Right cardiac atrium (tissue), 5 donors: Measurements from ENCODE around the gene ETS2. TPM values are rescaled to one million over a fixed set of nuclear protein-coding genes. Genes with fewer than 3 reads are reported as not detected.

ENCODE experiments used
- ATAC-seq, 2 donors: fragments of 200-7000 bp; cut with Tn5 transposase; one replicate each; pipeline versions ENCODE4 v1.8.0 to v1.9.1; 2020; ENCODE audit warnings: moderate library complexity in 2 of 2, mild to moderate bottlenecking in 1 of 2
- DNase-seq, 3 donors: peaks; one replicate each; pipeline ENCODE4 v3.0.0-alpha.2; 2020
- H3K27ac ChIP-seq: one replicate; pipeline ENCODE4 v1.5.1; 2013; ENCODE audit warnings: mild to moderate bottlenecking, low read length, control low read depth, moderate library complexity
- H3K27me3 ChIP-seq: one replicate; pipeline ENCODE4 v1.6.1; 2013; ENCODE audit not compliant: control insufficient read depth, insufficient read depth
- H3K4me1 ChIP-seq: one replicate; pipeline ENCODE4 v1.6.1; 2013; ENCODE audit warnings: low read length; ENCODE audit not compliant: control insufficient read depth, insufficient read depth
- H3K4me3 ChIP-seq: one replicate; pipeline ENCODE4 v1.5.1; 2013; ENCODE audit warnings: low read length, control low read depth
- H3K9me3 ChIP-seq: one replicate; pipeline ENCODE4 v1.6.1; 2013; ENCODE audit warnings: low read length; ENCODE audit not compliant: control insufficient read depth
- WGBS: extraction: QIAGEN DNeasy Blood & Tissue Kit; methylation state at CpG from one replicate; pipeline ENCODE4 v1.1.7; 2013; 5-methylcytosine and 5-hydroxymethylcytosine counted together
- intact Hi-C, 4 donors: fragments of 100-400 bp; cut with DNase I; formaldehyde crosslinking; loops; one replicate each; pipeline versions ENCODE4 v1.11.0 to v1.14.0; 2022 to 2023
- polyA plus RNA-seq: library from polyadenylated mRNA; stranded (reverse); fragments of 200-250 nt; gene quantifications from one replicate; pipeline ENCODE4 v1.2.3, GENCODE V29; 2013
- total RNA-seq, 4 donors: library from RNA; stranded (reverse); fragmentation: NEBNext Ultra II Directional; extraction: Animal tissue kit (Norgen Biotek cat#: 25700); gene quantifications; one replicate each; pipeline ENCODE4 v1.2.1, GENCODE V29; 2021
- donor health status: healthy with polysubstance abuse.
- donor health status: DM: no; HTN: yes; CAD: no.
- donor health status: DM: no; HTN: no; CAD: no.
- donor health status: DM: no; HTN: yes; CAD: no; lungs with severe emphysema.
- donor health status: DM: yes; HTN: yes; CAD: no.

The ETS2 gene
- total and polyA plus RNA-seq, 5 donors = 29.7 to 76.3 (median 44.4) TPM

- intact Hi-C loops = loop anchor here in 1 of 4 donors (10.0 kb wide), 1 partner anchor 104 kb away; no protein-coding TSS in a partner anchor
- no peak overlapping the region for H3K27ac ChIP-seq
- H3K27me3 ChIP-seq = no peaks in the 10 kb centered on the region
- peaks cover 7% of the 10 kb centered on the region for H3K4me1 ChIP-seq
- no peaks in the 10 kb centered on the region for H3K9me3 ChIP-seq
- WGBS = 61% methylated on average over 5 of the region's 5 CpGs
- H3K4me3 ChIP-seq = peak overlapping the region; percentile 29
- DNase-seq (no peak), ATAC-seq (no peak)
These were observed 5.1 kb downstream of the ETS2 start for GRCh38 chr21:38810826-38811164.

- peak overlapping the region; percentile 29 for H3K4me3 ChIP-seq
- intact Hi-C loops = loop anchor here in 1 of 4 donors (10.0 kb wide), 1 partner anchor 104 kb away; no protein-coding TSS in a partner anchor
- no peaks in the 10 kb centered on the region for H3K9me3 ChIP-seq
- no peak for ATAC-seq
- H3K27ac ChIP-seq = peak overlapping the region; percentile 18
- H3K27me3 ChIP-seq = no peaks in the 10 kb centered on the region
- no peak for DNase-seq
- WGBS = 63% methylated on average over 8 of the region's 8 CpGs
- peaks cover 7% of the 10 kb centered on the region for H3K4me1 ChIP-seq
These were observed 5.5 kb downstream of the ETS2 start for GRCh38 chr21:38811257-38811656.

- ATAC-seq = no peak
- DNase-seq = no peak
These were observed 7.4 kb downstream of the ETS2 start for GRCh38 chr21:38813143-38813542.

GRCh38 chr21:38813547-38813946, 7.8 kb downstream of the ETS2 start:
- no peak overlapping the region for H3K4me3 ChIP-seq
- no peaks in the 10 kb centered on the region for H3K9me3 ChIP-seq
- WGBS = 59% methylated on average over 8 of the region's 8 CpGs
- H3K27ac ChIP-seq = peak overlapping the region; percentile 42
- intact Hi-C loops = loop anchor here in 1 of 4 donors (10.0 kb wide), 1 partner anchor 101 kb away; no protein-coding TSS in a partner anchor
- H3K4me1 ChIP-seq = peaks cover 2% of the 10 kb centered on the region
- H3K27me3 ChIP-seq = no peaks in the 10 kb centered on the region
- DNase-seq (no peak), ATAC-seq (peak; percentile 59 to 68)

More at GRCh38 chr21:38813143-38813542, 7.4 kb downstream of the ETS2 start:
- H3K27me3 ChIP-seq = no peaks in the 10 kb centered on the region
- H3K9me3 ChIP-seq = no peaks in the 10 kb centered on the region
- intact Hi-C loops = loop anchor here in 1 of 4 donors (10.0 kb wide), 1 partner anchor 102 kb away; no protein-coding TSS in a partner anchor
- 43% methylated on average over 2 of the region's 2 CpGs for WGBS
- H3K4me3 ChIP-seq = no peak overlapping the region
- peaks cover 4% of the 10 kb centered on the region for H3K4me1 ChIP-seq
- H3K27ac ChIP-seq = peak overlapping the region; percentile 59

- no peak overlapping the region for H3K27ac ChIP-seq
- no peaks in the 10 kb centered on the region for H3K27me3 ChIP-seq
These were observed 8.7 kb downstream of the ETS2 start for GRCh38 chr21:38814126-38815059.

GRCh38 chr21:38815060-38815405, 9.3 kb downstream of the ETS2 start:
- no peaks in the 10 kb centered on the region for H3K9me3 ChIP-seq
- H3K27me3 ChIP-seq = no peaks in the 10 kb centered on the region
- no peak overlapping the region for H3K4me3 ChIP-seq
- WGBS = 93% methylated on average over 2 of the region's 2 CpGs
- peaks cover 2% of the 10 kb centered on the region for H3K4me1 ChIP-seq
- DNase-seq = no peak
- H3K27ac ChIP-seq = no peak overlapping the region
- no peak for ATAC-seq
- intact Hi-C loops = loop anchor here in 1 of 4 donors (10.0 kb wide), 1 partner anchor 100 kb away; no protein-coding TSS in a partner anchor

More at GRCh38 chr21:38814126-38815059, 8.7 kb downstream of the ETS2 start:
- H3K4me3 ChIP-seq = no peak overlapping the region
- no peak for DNase-seq
- peaks cover 2% of the 10 kb centered on the region for H3K4me1 ChIP-seq
- intact Hi-C loops = loop anchor here in 1 of 4 donors (10.0 kb wide), 1 partner anchor 100 kb away; no protein-coding TSS in a partner anchor
- no peak for ATAC-seq
- WGBS = 87% methylated on average over 16 of the region's 16 CpGs
- H3K9me3 ChIP-seq = no peaks in the 10 kb centered on the region

GRCh38 chr21:38816400-38816977, 10.8 kb downstream of the ETS2 start:
- H3K9me3 ChIP-seq = no peaks in the 10 kb centered on the region
- peaks cover 5% of the 10 kb centered on the region for H3K4me1 ChIP-seq
- no peaks in the 10 kb centered on the region for H3K27me3 ChIP-seq
- no peak overlapping the region for H3K27ac ChIP-seq
- no peak overlapping the region for H3K4me3 ChIP-seq
- WGBS = 82% methylated on average over 10 of the region's 10 CpGs
- no peak for DNase-seq
- no peak for ATAC-seq
- intact Hi-C loops = loop anchor here in 1 of 4 donors (10.0 kb wide), 1 partner anchor 98 kb away; no protein-coding TSS in a partner anchor

- WGBS = 92% methylated on average over 14 of the region's 14 CpGs
- DNase-seq (no peak), ATAC-seq (peak in 1 of 2 donors; percentile 17)
- H3K27ac ChIP-seq = peak overlapping the region; percentile 13
- intact Hi-C loops = loop anchor here in 1 of 4 donors (10.0 kb wide), 1 partner anchor 97 kb away; no protein-coding TSS in a partner anchor
- H3K27me3 ChIP-seq = no peaks in the 10 kb centered on the region
- peaks cover 3% of the 10 kb centered on the region for H3K4me1 ChIP-seq
- H3K9me3 ChIP-seq = no peaks in the 10 kb centered on the region
- no peak overlapping the region for H3K4me3 ChIP-seq
These were observed 11.9 kb downstream of the ETS2 start for GRCh38 chr21:38817371-38818324.

- no peak overlapping the region for H3K4me3 ChIP-seq
- ATAC-seq (peak in 1 of 2 donors; percentile 4), DNase-seq (no peak)
- intact Hi-C loops = loop anchor here in 1 of 4 donors (10.0 kb wide), 1 partner anchor 96 kb away; no protein-coding TSS in a partner anchor
- H3K27me3 ChIP-seq = no peaks in the 10 kb centered on the region
- no peak overlapping the region for H3K27ac ChIP-seq
- peaks cover 3% of the 10 kb centered on the region for H3K4me1 ChIP-seq
- WGBS = 94% methylated on average over 11 of the region's 11 CpGs
- no peaks in the 10 kb centered on the region for H3K9me3 ChIP-seq
These were observed 12.6 kb downstream of the ETS2 start for GRCh38 chr21:38818325-38818723.

- intact Hi-C loops = loop anchor here in 1 of 4 donors (10.0 kb wide), 1 partner anchor 96 kb away; no protein-coding TSS in a partner anchor
- Histone ChIP-seq H3K9me3 (no peaks in the 10 kb centered on the region), H3K27me3 (no peaks in the 10 kb centered on the region), H3K27ac (no peak overlapping the region), H3K4me1 (peaks cover 3% of the 10 kb centered on the region), H3K4me3 (no peak overlapping the region)
- WGBS = 91% methylated on average over 14 of the region's 14 CpGs
- DNase-seq = no peak
- ATAC-seq = no peak
These were observed 13.5 kb downstream of the ETS2 start for GRCh38 chr21:38819051-38819718.
